WTC11 (cell line): Measurements from ENCODE around the gene DHRS7B. TPM values are rescaled to one million over a fixed set of nuclear protein-coding genes. Genes with fewer than 3 reads are reported as not detected.

Experiments
- ATAC-seq: fragments of 200-7000 bp; cut with Tn5 transposase; 2 replicates; pipeline ENCODE4 v1.10.0; 2021; ENCODE audit warnings: mild to moderate bottlenecking, moderate library complexity
- CTCF ChIA-PET: fragments of 300-600 bp; sonication (Branson Sonifier 250); formaldehyde crosslinking; loops from one replicate; lab custom pipeline; 2021; ENCODE audit warnings: antibody characterized with exemption; lab: Charles Lee
- POLR2A ChIA-PET: fragments of 350-600 bp; sonication (Branson Sonifier 250); formaldehyde crosslinking; loops from one replicate; lab custom pipeline; 2021; ENCODE audit warnings: antibody characterized with exemption; lab: Charles Lee
- DNase-seq: peaks from one replicate; pipeline ENCODE4 v3.0.0; 2021; ENCODE audit warnings: low spot score
- H3K27ac Mint-ChIP-seq: 2 replicates; pipeline ENCODE4 v1.8.0; 2021; ENCODE audit warnings: mixed read lengths
- H3K27me3 Mint-ChIP-seq: 2 replicates; pipeline ENCODE4 v1.8.0; 2021; ENCODE audit warnings: low read depth, mild to moderate bottlenecking, moderate library complexity, mixed read lengths
- H3K36me3 Mint-ChIP-seq: 2 replicates; pipeline ENCODE4 v1.8.0; 2021; ENCODE audit warnings: mixed read lengths
- H3K4me1 Mint-ChIP-seq: 2 replicates; pipeline ENCODE4 v1.8.0; 2022; ENCODE audit warnings: mixed read lengths
- H3K4me3 Mint-ChIP-seq: 2 replicates; pipeline ENCODE4 v1.8.0; 2021; ENCODE audit warnings: mild to moderate bottlenecking, moderate library complexity, mixed read lengths
- H3K9me3 Mint-ChIP-seq: 2 replicates; pipeline ENCODE4 v1.8.0; 2021; ENCODE audit warnings: mixed read lengths
- CBFB ChIP-seq: sonication (generic); formaldehyde crosslinking; IDR thresholded peaks from 2 replicates; pipeline ENCODE4 v1.8.1; 2022; ENCODE audit warnings: mild to moderate bottlenecking, low read depth, missing genetic modification reagents
- CREB1 ChIP-seq: sonication (generic); formaldehyde crosslinking; IDR thresholded peaks from 2 replicates; pipeline ENCODE4 v1.8.0; 2023; ENCODE audit warnings: mild to moderate bottlenecking, missing genetic modification reagents
- ESRRA ChIP-seq: sonication (generic); formaldehyde crosslinking; IDR thresholded peaks from 2 replicates; pipeline ENCODE4 v1.8.1; 2022; ENCODE audit warnings: mild to moderate bottlenecking, missing genetic modification reagents, borderline replicate concordance
- GTF2I ChIP-seq: fragments of 250-450 bp; sonication (Bioruptor Pico); conservative IDR thresholded peaks from 2 replicates; pipeline ENCODE4 v1.4.0; 2021; ENCODE audit warnings: mild to moderate bottlenecking
- JUN ChIP-seq: sonication (generic); formaldehyde crosslinking; IDR thresholded peaks from 2 replicates; pipeline ENCODE4 v1.8.0; 2023; ENCODE audit warnings: mild to moderate bottlenecking, missing genetic modification reagents
- NFATC4 ChIP-seq: fragments of 250-450 bp; sonication (Bioruptor Pico); IDR thresholded peaks from 2 replicates; pipeline ENCODE4 v1.9.0; 2021; ENCODE audit warnings: mild to moderate bottlenecking
- NFYB ChIP-seq: sonication (generic); formaldehyde crosslinking; conservative IDR thresholded peaks from 2 replicates; pipeline ENCODE4 v1.8.0; 2022; ENCODE audit warnings: low read depth, missing genetic modification reagents
- OVOL2 ChIP-seq: fragments of 250-450 bp; sonication (Bioruptor Pico); IDR thresholded peaks from 2 replicates; pipeline ENCODE4 v1.9.0; 2021; ENCODE audit warnings: mild to moderate bottlenecking, borderline replicate concordance
- RELA ChIP-seq: sonication (generic); formaldehyde crosslinking; IDR thresholded peaks from 2 replicates; pipeline ENCODE4 v1.8.1; 2022; ENCODE audit warnings: missing genetic modification reagents, mild to moderate bottlenecking, borderline replicate concordance
- SOX15 ChIP-seq: fragments of 250-450 bp; sonication (Bioruptor Pico); IDR thresholded peaks from 2 replicates; pipeline ENCODE4 v1.9.0; 2021; ENCODE audit warnings: mild to moderate bottlenecking
- ZBTB21 ChIP-seq: sonication (generic); formaldehyde crosslinking; IDR thresholded peaks from 2 replicates; pipeline ENCODE4 v1.8.1; 2023; ENCODE audit warnings: mild to moderate bottlenecking, missing genetic modification reagents, borderline replicate concordance
- ZNF232 ChIP-seq: sonication (generic); formaldehyde crosslinking; IDR thresholded peaks from 2 replicates; pipeline ENCODE4 v1.8.0; 2022; ENCODE audit warnings: mild to moderate bottlenecking, missing genetic modification reagents
- total RNA-seq: library from RNA; stranded (reverse); gene quantifications from 3 replicates; pipeline ENCODE4 v1.2.3, GENCODE V29; 2021
- TF ChIP-seq, protein P1 (sequence below): fragments of 250-450 bp; sonication (Bioruptor Pico); IDR thresholded peaks from 2 replicates; pipeline ENCODE4 v1.9.0; 2021; ENCODE audit warnings: mild to moderate bottlenecking, borderline replicate concordance
- TF ChIP-seq, protein P2 (sequence below): fragments of 250-450 bp; sonication (Bioruptor Pico); IDR thresholded peaks from 2 replicates; pipeline ENCODE4 v1.9.0; 2021; ENCODE audit warnings: moderate library complexity, mild to moderate bottlenecking, inconsistent platforms, borderline replicate concordance
- TF ChIP-seq, protein P3 (sequence below): sonication (generic); formaldehyde crosslinking; IDR thresholded peaks from 2 replicates; pipeline ENCODE4 v1.8.0; 2022; ENCODE audit warnings: mild to moderate bottlenecking, missing genetic modification reagents
- TF ChIP-seq, protein P4 (sequence below): fragments of 250-450 bp; sonication (Bioruptor Pico); IDR thresholded peaks from 2 replicates; pipeline ENCODE4 v2.1.2; 2022; ENCODE audit warnings: mild to moderate bottlenecking, moderate library complexity

DHRS7B gene
- total RNA-seq, 1 experiment from 2014 or later, result 15.6 TPM

DNA sequence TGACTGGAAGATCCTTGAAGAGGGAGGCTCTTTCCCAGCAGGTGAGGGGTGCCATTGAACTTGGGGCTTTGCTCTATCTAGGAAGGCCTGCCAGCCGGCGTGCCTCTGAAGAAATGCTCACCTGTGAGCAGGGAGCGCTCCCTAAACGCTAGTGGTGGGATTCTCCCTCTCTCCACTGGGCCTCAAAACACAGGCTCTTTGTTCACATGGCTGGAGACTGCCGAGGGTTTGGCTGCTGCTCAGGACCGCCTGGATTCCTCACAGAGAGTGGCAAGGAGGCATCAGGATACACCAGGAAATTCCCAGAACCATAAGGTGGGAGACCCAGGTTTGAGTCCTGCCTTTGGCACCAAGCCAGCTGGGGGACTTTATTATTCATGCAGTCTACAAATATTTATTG lies 104.8 kb downstream of the DHRS7B start:
- Mint-ChIP-seq H3K27me3 (peaks cover 8% of the 10 kb centered on the region; the same call in 1 of the 2 replicates), H3K4me1 (no peaks in the 10 kb centered on the region), H3K27ac (no peak overlapping the region), H3K9me3 (peaks cover 11% of the 10 kb centered on the region), H3K4me3 (no peak overlapping the region), H3K36me3 (peaks cover 5% of the 10 kb centered on the region; the same call in 1 of the 2 replicates)
- DNase-seq (no peak), ATAC-seq (no peak)
- ChIA-PET CTCF (interaction anchor here (0.6 to 1.3 kb wide), 2 partner anchors 9 to 24 kb away, joined by 3 to 6 read pairs; no protein-coding TSS in a partner anchor), POLR2A (no interaction called here)
- TF ChIP-seq, protein P1, sequence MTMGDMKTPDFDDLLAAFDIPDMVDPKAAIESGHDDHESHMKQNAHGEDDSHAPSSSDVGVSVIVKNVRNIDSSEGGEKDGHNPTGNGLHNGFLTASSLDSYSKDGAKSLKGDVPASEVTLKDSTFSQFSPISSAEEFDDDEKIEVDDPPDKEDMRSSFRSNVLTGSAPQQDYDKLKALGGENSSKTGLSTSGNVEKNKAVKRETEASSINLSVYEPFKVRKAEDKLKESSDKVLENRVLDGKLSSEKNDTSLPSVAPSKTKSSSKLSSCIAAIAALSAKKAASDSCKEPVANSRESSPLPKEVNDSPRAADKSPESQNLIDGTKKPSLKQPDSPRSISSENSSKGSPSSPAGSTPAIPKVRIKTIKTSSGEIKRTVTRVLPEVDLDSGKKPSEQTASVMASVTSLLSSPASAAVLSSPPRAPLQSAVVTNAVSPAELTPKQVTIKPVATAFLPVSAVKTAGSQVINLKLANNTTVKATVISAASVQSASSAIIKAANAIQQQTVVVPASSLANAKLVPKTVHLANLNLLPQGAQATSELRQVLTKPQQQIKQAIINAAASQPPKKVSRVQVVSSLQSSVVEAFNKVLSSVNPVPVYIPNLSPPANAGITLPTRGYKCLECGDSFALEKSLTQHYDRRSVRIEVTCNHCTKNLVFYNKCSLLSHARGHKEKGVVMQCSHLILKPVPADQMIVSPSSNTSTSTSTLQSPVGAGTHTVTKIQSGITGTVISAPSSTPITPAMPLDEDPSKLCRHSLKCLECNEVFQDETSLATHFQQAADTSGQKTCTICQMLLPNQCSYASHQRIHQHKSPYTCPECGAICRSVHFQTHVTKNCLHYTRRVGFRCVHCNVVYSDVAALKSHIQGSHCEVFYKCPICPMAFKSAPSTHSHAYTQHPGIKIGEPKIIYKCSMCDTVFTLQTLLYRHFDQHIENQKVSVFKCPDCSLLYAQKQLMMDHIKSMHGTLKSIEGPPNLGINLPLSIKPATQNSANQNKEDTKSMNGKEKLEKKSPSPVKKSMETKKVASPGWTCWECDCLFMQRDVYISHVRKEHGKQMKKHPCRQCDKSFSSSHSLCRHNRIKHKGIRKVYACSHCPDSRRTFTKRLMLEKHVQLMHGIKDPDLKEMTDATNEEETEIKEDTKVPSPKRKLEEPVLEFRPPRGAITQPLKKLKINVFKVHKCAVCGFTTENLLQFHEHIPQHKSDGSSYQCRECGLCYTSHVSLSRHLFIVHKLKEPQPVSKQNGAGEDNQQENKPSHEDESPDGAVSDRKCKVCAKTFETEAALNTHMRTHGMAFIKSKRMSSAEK (CRISPR knock-in tag), result no peak
- no peak for TF ChIP-seq CBFB (CRISPR knock-in tag)
- no peak for TF ChIP-seq ZBTB21
- TF ChIP-seq RELA (CRISPR knock-in tag), result no peak
- TF ChIP-seq JUN (CRISPR knock-in tag), result no peak
- TF ChIP-seq, protein P2, sequence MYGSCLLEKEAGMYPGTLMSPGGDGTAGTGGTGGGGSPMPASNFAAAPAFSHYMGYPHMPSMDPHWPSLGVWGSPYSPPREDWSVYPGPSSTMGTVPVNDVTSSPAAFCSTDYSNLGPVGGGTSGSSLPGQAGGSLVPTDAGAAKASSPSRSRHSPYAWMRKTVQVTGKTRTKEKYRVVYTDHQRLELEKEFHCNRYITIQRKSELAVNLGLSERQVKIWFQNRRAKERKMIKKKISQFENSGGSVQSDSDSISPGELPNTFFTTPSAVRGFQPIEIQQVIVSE (CRISPR knock-in tag), result no peak
- no peak for TF ChIP-seq NFYB (CRISPR knock-in tag)
- TF ChIP-seq, protein P3, sequence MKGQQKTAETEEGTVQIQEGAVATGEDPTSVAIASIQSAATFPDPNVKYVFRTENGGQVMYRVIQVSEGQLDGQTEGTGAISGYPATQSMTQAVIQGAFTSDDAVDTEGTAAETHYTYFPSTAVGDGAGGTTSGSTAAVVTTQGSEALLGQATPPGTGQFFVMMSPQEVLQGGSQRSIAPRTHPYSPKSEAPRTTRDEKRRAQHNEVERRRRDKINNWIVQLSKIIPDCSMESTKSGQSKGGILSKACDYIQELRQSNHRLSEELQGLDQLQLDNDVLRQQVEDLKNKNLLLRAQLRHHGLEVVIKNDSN (CRISPR knock-in tag), result no peak
- TF ChIP-seq NFATC4 (CRISPR knock-in tag), result no peak
- TF ChIP-seq OVOL2 (CRISPR knock-in tag), result no peak

DNA sequence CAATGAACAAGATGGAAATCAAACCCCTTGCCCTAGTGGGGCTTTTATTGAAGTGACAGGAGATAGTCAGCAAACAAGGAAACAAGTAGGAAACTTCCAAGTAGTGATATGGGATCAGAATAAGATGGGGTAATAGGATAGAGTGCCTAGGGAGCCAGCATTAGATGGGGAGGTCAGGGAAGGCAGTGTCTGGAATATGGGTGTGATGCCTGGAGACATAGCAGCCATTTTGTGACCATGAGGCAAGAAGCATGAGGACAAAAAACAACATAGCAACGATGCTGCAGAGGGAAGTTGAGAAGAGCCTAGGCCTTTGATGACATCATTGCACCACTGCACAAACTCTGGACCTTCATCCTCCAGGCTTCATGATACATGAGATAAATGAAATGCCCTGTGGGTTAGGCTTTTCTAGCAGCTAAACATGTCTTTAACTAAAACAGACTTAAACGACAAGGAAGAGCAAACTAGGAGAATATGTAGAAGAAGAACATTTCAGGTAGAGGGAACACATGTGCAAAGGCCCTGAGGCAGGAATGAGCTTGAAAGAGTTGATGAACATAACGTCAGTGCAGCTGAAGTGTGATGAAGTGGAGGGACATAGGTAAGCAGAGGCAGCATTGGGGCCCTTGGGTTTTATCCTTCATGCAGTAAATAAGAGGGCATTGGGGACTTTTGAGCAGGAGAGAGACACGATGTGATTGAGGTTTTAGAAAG lies 105.4 kb downstream of the DHRS7B start:
- H3K4me1 Mint-ChIP-seq, result no peaks in the 10 kb centered on the region
- no peak overlapping the region for H3K27ac Mint-ChIP-seq
- H3K36me3 Mint-ChIP-seq, result peaks cover 5% of the 10 kb centered on the region; the same call in 1 of the 2 replicates
- peaks cover 11% of the 10 kb centered on the region for H3K9me3 Mint-ChIP-seq
- TF ChIP-seq JUN (CRISPR knock-in tag) (no peak), ESRRA (CRISPR knock-in tag) (no peak), SOX15 (CRISPR knock-in tag) (no peak), CREB1 (CRISPR knock-in tag) (no peak), ZNF232 (CRISPR knock-in tag) (no peak), GTF2I (CRISPR knock-in tag) (peak; percentile 67; the same call in 1 of the 2 replicates)
- TF ChIP-seq, protein P4, sequence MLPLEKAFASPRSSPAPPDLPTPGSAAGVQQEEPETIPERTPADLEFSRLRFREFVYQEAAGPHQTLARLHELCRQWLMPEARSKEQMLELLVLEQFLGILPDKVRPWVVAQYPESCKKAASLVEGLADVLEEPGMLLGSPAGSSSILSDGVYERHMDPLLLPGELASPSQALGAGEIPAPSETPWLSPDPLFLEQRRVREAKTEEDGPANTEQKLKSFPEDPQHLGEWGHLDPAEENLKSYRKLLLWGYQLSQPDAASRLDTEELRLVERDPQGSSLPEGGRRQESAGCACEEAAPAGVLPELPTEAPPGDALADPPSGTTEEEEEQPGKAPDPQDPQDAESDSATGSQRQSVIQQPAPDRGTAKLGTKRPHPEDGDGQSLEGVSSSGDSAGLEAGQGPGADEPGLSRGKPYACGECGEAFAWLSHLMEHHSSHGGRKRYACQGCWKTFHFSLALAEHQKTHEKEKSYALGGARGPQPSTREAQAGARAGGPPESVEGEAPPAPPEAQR (CRISPR knock-in tag), result no peak
- TF ChIP-seq, all 79 proteins: peak for 1
- Mint-ChIP-seq H3K4me3 (no peak overlapping the region), H3K27me3 (peaks cover 8% of the 10 kb centered on the region; the same call in 1 of the 2 replicates)
- CTCF ChIA-PET, result no interaction called here
- DNase-seq (no peak), ATAC-seq (no peak)
- POLR2A ChIA-PET, result interaction anchor here (0.7 kb wide), 1 partner anchor 403 kb away, joined by 4 read pairs; no protein-coding TSS in a partner anchor
